ENCODE measurements around the gene KCNIP1. TPM values are rescaled to one million over a fixed set of nuclear protein-coding genes. Genes with fewer than 3 reads are reported as not detected.

KCNIP1 gene
- total RNA-seq, 2 experiments from 2014 or later = not detected

- no peaks in the 10 kb centered on the region for H3K9me3 Mint-ChIP-seq (ENCODE audit: low read depth)
- ChIA-PET CTCF (interaction anchor here (0.6 kb wide), 2 partner anchors 123 to 1374 kb away, joined by 3 read pairs; no protein-coding TSS in a partner anchor), POLR2A (no interaction called here)
- H3K27me3 Mint-ChIP-seq = peaks cover 16% of the 10 kb centered on the region
- H3K4me1 Mint-ChIP-seq = no peaks in the 10 kb centered on the region
- intact Hi-C loops (cut with DNase I, micrococcal nuclease) = no loop called here
- H3K27ac Mint-ChIP-seq = no peak overlapping the region
- ATAC-seq (no peak), DNase-seq (no peak)
- H3K4me3 Mint-ChIP-seq = no peak overlapping the region
- no peaks in the 10 kb centered on the region for H3K36me3 Mint-ChIP-seq (ENCODE audit: low read depth)
Observed at GRCh38 chr5:170484459-170484831, 19.4 kb upstream of the KCNIP1 start.

GRCh38 chr5:170484847-170485615 is 18.8 kb upstream of the KCNIP1 start:
- ChIA-PET POLR2A (no interaction called here), CTCF (interaction anchor here (0.6 kb wide), 1 partner anchor 122 kb away, joined by 3 read pairs; no protein-coding TSS in a partner anchor)
- DNase-seq (no peak), ATAC-seq (no peak)
- H3K27me3 Mint-ChIP-seq = peaks cover 16% of the 10 kb centered on the region
- H3K27ac Mint-ChIP-seq = no peak overlapping the region
- H3K36me3 Mint-ChIP-seq (ENCODE audit: low read depth) = no peaks in the 10 kb centered on the region
- no peaks in the 10 kb centered on the region for H3K9me3 Mint-ChIP-seq (ENCODE audit: low read depth)
- no peaks in the 10 kb centered on the region for H3K4me1 Mint-ChIP-seq
- H3K4me3 Mint-ChIP-seq = no peak overlapping the region
- intact Hi-C loops (cut with DNase I, micrococcal nuclease) = no loop called here

DNA sequence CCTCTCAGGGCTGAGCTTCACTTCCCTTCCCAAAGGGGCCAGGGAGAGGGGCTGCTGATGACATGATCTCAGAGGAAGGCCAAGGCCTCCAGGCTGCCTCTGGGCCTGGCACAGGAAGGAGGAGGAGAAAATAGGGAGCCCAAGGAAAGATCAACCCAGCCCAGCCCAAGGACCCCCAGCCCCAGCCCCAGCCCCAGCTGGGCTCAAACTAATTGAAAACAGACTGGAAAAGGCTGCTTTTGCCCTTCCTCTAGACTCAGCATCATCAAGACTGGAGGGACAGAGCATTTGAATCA is 18.3 kb upstream of the KCNIP1 start:
- no peaks in the 10 kb centered on the region for H3K4me1 Mint-ChIP-seq
- H3K27ac Mint-ChIP-seq = no peak overlapping the region
- H3K9me3 Mint-ChIP-seq (ENCODE audit: low read depth) = no peaks in the 10 kb centered on the region
- no peak for DNase-seq
- H3K36me3 Mint-ChIP-seq (ENCODE audit: low read depth) = no peaks in the 10 kb centered on the region
- intact Hi-C loops (cut with DNase I, micrococcal nuclease) = no loop called here
- ChIA-PET CTCF (no interaction called here), POLR2A (no interaction called here)
- H3K4me3 Mint-ChIP-seq = no peak overlapping the region
- peaks cover 16% of the 10 kb centered on the region for H3K27me3 Mint-ChIP-seq
- ATAC-seq = no peak

DNA sequence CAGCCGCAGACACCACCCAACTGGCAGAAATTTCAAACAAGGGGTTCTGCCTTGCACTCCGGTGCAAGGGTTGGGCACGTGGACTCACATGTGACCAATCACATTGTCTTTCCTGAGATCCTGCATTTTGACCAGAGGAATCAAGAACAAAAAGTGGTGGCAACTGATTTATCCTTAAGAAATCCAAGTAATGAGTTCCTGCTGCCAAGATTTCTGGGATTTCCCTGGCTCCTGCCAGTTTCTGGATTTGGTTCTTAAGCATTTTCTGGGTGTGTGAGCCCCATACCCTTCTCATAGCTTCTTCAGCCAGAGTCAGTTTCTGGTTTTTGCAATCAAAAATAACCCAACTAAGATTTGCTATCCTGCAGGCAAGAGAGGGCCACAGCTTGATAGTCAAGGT is 17.4 kb upstream of the KCNIP1 start:
- Mint-ChIP-seq H3K36me3 (ENCODE audit: low read depth) (no peaks in the 10 kb centered on the region), H3K27me3 (peaks cover 14% of the 10 kb centered on the region), H3K4me1 (no peaks in the 10 kb centered on the region), H3K9me3 (ENCODE audit: low read depth) (no peaks in the 10 kb centered on the region), H3K27ac (no peak overlapping the region), H3K4me3 (no peak overlapping the region)
- ATAC-seq = no peak
- CTCF ChIA-PET = interaction anchor here (0.7 kb wide), 1 partner anchor 152 kb away, joined by 3 read pairs; no protein-coding TSS in a partner anchor
- intact Hi-C loops (cut with DNase I, micrococcal nuclease) = no loop called here
- POLR2A ChIA-PET = no interaction called here
- no peak for DNase-seq

GRCh38 chr5:170488570-170488969 is 15.2 kb upstream of the KCNIP1 start:
- H3K36me3 Mint-ChIP-seq (ENCODE audit: low read depth) = no peaks in the 10 kb centered on the region
- ATAC-seq (no peak), DNase-seq (no peak)
- H3K27ac Mint-ChIP-seq = no peak overlapping the region
- no peaks in the 10 kb centered on the region for H3K4me1 Mint-ChIP-seq
- CTCF ChIA-PET = no interaction called here
- no peaks in the 10 kb centered on the region for H3K9me3 Mint-ChIP-seq (ENCODE audit: low read depth)
- intact Hi-C loops (cut with DNase I, micrococcal nuclease) = no loop called here
- peaks cover 11% of the 10 kb centered on the region for H3K27me3 Mint-ChIP-seq
- POLR2A ChIA-PET = no interaction called here
- H3K4me3 Mint-ChIP-seq = no peak overlapping the region

DNA sequence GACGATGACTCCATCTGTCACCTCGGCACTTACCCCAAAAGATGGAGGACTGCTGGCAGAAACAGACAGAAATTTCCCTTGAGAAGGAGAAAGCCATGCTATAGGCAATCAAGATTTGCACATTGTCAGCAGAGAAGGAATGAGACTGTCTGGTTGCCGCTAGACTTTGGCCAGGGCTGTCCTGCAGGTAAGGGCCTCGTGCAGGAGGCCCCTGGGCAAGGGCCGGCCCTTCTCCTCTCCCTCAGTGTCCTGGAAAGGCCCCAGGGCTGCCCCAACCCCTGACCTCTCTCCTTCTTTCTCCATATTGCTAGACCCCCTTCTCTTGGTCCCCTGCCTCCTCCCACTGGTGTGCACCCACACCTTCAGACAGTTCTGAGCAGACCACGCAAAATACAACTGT is 14.6 kb upstream of the KCNIP1 start:
- POLR2A ChIA-PET = no interaction called here

GRCh38 chr5:170490381-170490780 is 13.4 kb upstream of the KCNIP1 start:
- intact Hi-C loops (cut with DNase I, micrococcal nuclease) = no loop called here
- H3K4me1 Mint-ChIP-seq = no peaks in the 10 kb centered on the region
- no peaks in the 10 kb centered on the region for H3K9me3 Mint-ChIP-seq (ENCODE audit: low read depth)
- CTCF ChIA-PET = interaction anchor here (0.7 kb wide), 1 partner anchor 261 kb away, joined by 3 read pairs; no protein-coding TSS in a partner anchor
- H3K27ac Mint-ChIP-seq = no peak overlapping the region
- no peak for ATAC-seq
- H3K4me3 Mint-ChIP-seq = no peak overlapping the region
- POLR2A ChIA-PET = no interaction called here
- no peak for DNase-seq
- peaks cover 11% of the 10 kb centered on the region for H3K27me3 Mint-ChIP-seq
- H3K36me3 Mint-ChIP-seq (ENCODE audit: low read depth) = no peaks in the 10 kb centered on the region

More for the DNA sequence above, 14.6 kb upstream of the KCNIP1 start:
- no peaks in the 10 kb centered on the region for H3K36me3 Mint-ChIP-seq (ENCODE audit: low read depth)
- peaks cover 9% of the 10 kb centered on the region for H3K27me3 Mint-ChIP-seq
- no peaks in the 10 kb centered on the region for H3K9me3 Mint-ChIP-seq (ENCODE audit: low read depth)
- CTCF ChIA-PET = no interaction called here
- intact Hi-C loops (cut with DNase I, micrococcal nuclease) = no loop called here
- no peak for ATAC-seq
- no peak for DNase-seq
- H3K27ac Mint-ChIP-seq = no peak overlapping the region
- H3K4me1 Mint-ChIP-seq = no peaks in the 10 kb centered on the region
- no peak overlapping the region for H3K4me3 Mint-ChIP-seq

DNA sequence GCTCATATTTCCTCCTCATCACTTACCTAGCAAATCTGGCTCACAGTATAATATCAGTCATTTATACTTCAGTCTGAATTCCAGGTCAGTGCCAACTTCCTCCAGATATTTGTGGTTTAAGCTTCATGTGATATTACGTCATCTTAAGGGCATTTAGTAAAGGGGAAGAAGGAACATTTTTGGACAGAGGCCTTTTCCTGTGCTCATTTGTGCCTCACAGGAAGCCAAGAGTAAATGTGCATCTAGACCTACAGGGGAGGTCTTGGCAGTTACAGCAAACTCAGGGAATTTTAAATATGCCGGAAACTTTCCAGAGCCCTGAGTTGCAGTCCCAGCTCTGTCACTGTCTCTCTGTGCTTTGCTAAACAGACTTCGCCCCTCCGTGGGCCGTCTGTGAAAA is 12.3 kb upstream of the KCNIP1 start:
- Mint-ChIP-seq H3K4me3 (no peak overlapping the region), H3K9me3 (ENCODE audit: low read depth) (no peaks in the 10 kb centered on the region), H3K27ac (no peak overlapping the region), H3K27me3 (peaks cover 20% of the 10 kb centered on the region), H3K36me3 (ENCODE audit: low read depth) (no peaks in the 10 kb centered on the region), H3K4me1 (no peaks in the 10 kb centered on the region)
- POLR2A ChIA-PET = no interaction called here
- CTCF ChIA-PET = no interaction called here
- intact Hi-C loops (cut with DNase I, micrococcal nuclease) = no loop called here
- DNase-seq = no peak
- ATAC-seq = no peak

- Mint-ChIP-seq H3K9me3 (ENCODE audit: low read depth) (no peaks in the 10 kb centered on the region), H3K4me3 (no peak overlapping the region), H3K27me3 (peaks cover 23% of the 10 kb centered on the region), H3K36me3 (ENCODE audit: low read depth) (no peaks in the 10 kb centered on the region), H3K4me1 (no peaks in the 10 kb centered on the region), H3K27ac (no peak overlapping the region)
- no peak for ATAC-seq
- POLR2A ChIA-PET = no interaction called here
- CTCF ChIA-PET = interaction anchor here (0.5 to 1.2 kb wide), 2 partner anchors 58 to 149 kb away, joined by 3 read pairs; no protein-coding TSS in a partner anchor
- intact Hi-C loops (cut with DNase I, micrococcal nuclease) = no loop called here
- DNase-seq = no peak
Observed at GRCh38 chr5:170493028-170493820, 10.6 kb upstream of the KCNIP1 start.

GRCh38 chr5:170494041-170494440 is 9.8 kb upstream of the KCNIP1 start:
- DNase-seq (no peak), ATAC-seq (no peak)
- H3K4me1 Mint-ChIP-seq = no peaks in the 10 kb centered on the region
- H3K9me3 Mint-ChIP-seq (ENCODE audit: low read depth) = no peaks in the 10 kb centered on the region
- H3K4me3 Mint-ChIP-seq = no peak overlapping the region
- H3K27ac Mint-ChIP-seq = no peak overlapping the region
- POLR2A ChIA-PET = no interaction called here
- peaks cover 23% of the 10 kb centered on the region for H3K27me3 Mint-ChIP-seq
- H3K36me3 Mint-ChIP-seq (ENCODE audit: low read depth) = no peaks in the 10 kb centered on the region
- intact Hi-C loops (cut with DNase I, micrococcal nuclease) = no loop called here
- CTCF ChIA-PET = interaction anchor here (0.8 to 1.2 kb wide), 2 partner anchors 9 to 59 kb away, joined by 3 read pairs; no protein-coding TSS in a partner anchor

DNA sequence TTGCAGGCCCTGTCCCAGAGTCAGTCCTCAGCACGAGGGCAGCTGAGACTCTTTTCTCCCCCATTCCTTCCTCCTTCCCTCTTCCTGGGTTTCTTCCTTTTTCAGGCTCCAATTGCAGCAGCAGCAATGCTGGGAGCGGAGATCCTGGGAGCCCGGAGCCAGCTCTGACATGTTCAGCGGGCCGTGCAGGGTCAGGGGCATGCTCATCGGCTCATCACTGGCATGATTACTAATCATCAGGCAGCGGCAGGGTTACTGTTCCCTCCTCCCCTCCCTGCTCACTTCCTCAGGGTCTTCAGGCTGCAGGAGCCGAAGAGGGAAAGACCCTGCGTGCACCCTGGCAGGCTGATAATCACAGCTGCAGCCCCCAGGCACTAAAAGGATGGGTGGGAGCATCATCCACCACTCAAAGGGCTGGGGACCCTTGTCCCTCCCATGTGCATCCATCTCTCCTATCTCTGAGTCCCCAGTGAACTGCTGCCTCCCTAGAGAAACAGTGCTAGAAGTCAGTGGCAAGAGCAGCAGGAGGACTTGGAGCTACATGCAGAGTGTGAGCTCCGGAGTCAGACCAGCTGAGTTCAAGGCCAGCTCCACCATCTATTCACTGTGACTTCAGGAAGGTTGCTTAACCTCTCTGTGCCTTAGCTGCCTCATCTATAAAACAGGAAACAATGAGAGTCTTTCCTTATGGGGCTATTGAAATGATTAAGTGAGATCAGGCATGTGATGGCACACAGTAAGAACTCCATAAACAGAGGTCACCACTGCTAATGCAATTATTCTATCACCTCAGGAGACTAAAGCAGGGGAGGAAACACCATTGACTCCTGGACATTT is 7.8 kb upstream of the KCNIP1 start:
- DNase-seq (no peak), ATAC-seq (no peak)
- intact Hi-C loops (cut with DNase I, micrococcal nuclease) = no loop called here
- H3K9me3 Mint-ChIP-seq (ENCODE audit: low read depth) = no peaks in the 10 kb centered on the region
- no peak overlapping the region for H3K27ac Mint-ChIP-seq
- CTCF ChIA-PET = interaction anchor here (0.6 kb wide), 1 partner anchor 1744 kb away, joined by 3 read pairs; no protein-coding TSS in a partner anchor
- no peaks in the 10 kb centered on the region for H3K36me3 Mint-ChIP-seq (ENCODE audit: low read depth)
- no peak overlapping the region for H3K4me3 Mint-ChIP-seq
- no peaks in the 10 kb centered on the region for H3K4me1 Mint-ChIP-seq
- POLR2A ChIA-PET = no interaction called here
- peaks cover 34% of the 10 kb centered on the region for H3K27me3 Mint-ChIP-seq

All from activated CD4-positive, alpha-beta T cell treated with anti-CD3 and anti-CD28 coated beads for 36 hours (primary cell).